CD4-positive, CD25-positive, alpha-beta regulatory T cell (primary cell): ENCODE measurements around the gene ALOX5. TPM values are rescaled to one million over a fixed set of nuclear protein-coding genes. Genes with fewer than 3 reads are reported as not detected.
A peak's percentile ranks its signal among the peaks of the same experiment; 100 is the strongest.

ENCODE experiments used
- ATAC-seq, 2 donors: fragments of 150-1000 bp; cut with Tn5 transposase; one replicate each; pipeline ENCODE4 v1.10.0; 2021; ENCODE audit warnings: low read depth in 2 of 2, moderate number of reproducible peaks in 2 of 2, moderate library complexity in 1 of 2
- DNase-seq, 3 donors: peaks; one replicate each; pipeline versions ENCODE4 v3.0.0 to v3.0.0-alpha.2; 2012 to 2022; ENCODE audit warnings: mixed read lengths in 1 of 3
- H3K27ac ChIP-seq: one replicate; pipeline ENCODE4 v1.7.0; 2013; ENCODE audit warnings: mild to moderate bottlenecking, low read length; ENCODE audit not compliant: insufficient read depth, poor library complexity, severe bottlenecking
- H3K27me3 ChIP-seq: one replicate; pipeline ENCODE4 v1.7.0; 2013; ENCODE audit warnings: low read length; ENCODE audit not compliant: control insufficient read depth, insufficient read depth
- H3K36me3 ChIP-seq: one replicate; pipeline ENCODE4 v1.7.0; 2013; ENCODE audit warnings: mild to moderate bottlenecking, low read length, moderate library complexity; ENCODE audit not compliant: control insufficient read depth, insufficient read depth
- H3K4me1 ChIP-seq: 2 replicates; pipeline ENCODE4 v1.7.0; 2013; ENCODE audit warnings: mild to moderate bottlenecking, low read length; ENCODE audit not compliant: insufficient read depth, control insufficient read depth, poor library complexity, severe bottlenecking
- H3K4me3 ChIP-seq: one replicate; pipeline ENCODE4 v1.7.0; 2013; ENCODE audit warnings: low read depth, mild to moderate bottlenecking, low read length, moderate library complexity
- H3K9me3 ChIP-seq, 2 experiments: 1 replicate in 1 of 2; 2 replicates in 1 of 2; pipeline ENCODE4 v1.7.0; 2013; ENCODE audit warnings: low read length in 2 of 2, mild to moderate bottlenecking in 1 of 2, moderate library complexity in 1 of 2; ENCODE audit not compliant: control insufficient read depth in 2 of 2
- H3K27ac Mint-ChIP-seq, 3 donors: one replicate each; pipeline ENCODE4 v1.8.0; 2020 to 2022; ENCODE audit warnings: mild to moderate bottlenecking in 3 of 3, mixed read lengths in 3 of 3, moderate library complexity in 2 of 3
- H3K27me3 Mint-ChIP-seq: one replicate; pipeline ENCODE4 v1.8.0; 2022; ENCODE audit warnings: mild to moderate bottlenecking, mixed read lengths
- H3K36me3 Mint-ChIP-seq: one replicate; pipeline ENCODE4 v1.8.0; 2020; ENCODE audit warnings: mixed read lengths
- H3K4me1 Mint-ChIP-seq, 4 donors: one replicate each; pipeline ENCODE4 v1.8.0; 2020 to 2022; ENCODE audit warnings: mixed read lengths in 4 of 4, mild to moderate bottlenecking in 1 of 4
- H3K4me3 Mint-ChIP-seq, 4 donors: one replicate each; pipeline ENCODE4 v1.8.0; 2020 to 2022; ENCODE audit warnings: mild to moderate bottlenecking in 4 of 4, mixed read lengths in 4 of 4, moderate library complexity in 3 of 4
- H3K9me3 Mint-ChIP-seq, 7 donors: one replicate each; pipeline ENCODE4 v1.8.0; 2020 to 2022; ENCODE audit warnings: mixed read lengths in 7 of 7, mild to moderate bottlenecking in 3 of 7, moderate library complexity in 2 of 7
- polyA plus RNA-seq, 4 donors: library from polyadenylated mRNA; unstranded; fragments of 300-500 nt; fragmentation: Illumina TruSeq; gene quantifications; one replicate each; pipeline ENCODE4 v1.2.3, GENCODE V29; 2021
- total RNA-seq: library from RNA; stranded (reverse); gene quantifications from one replicate; pipeline ENCODE4 v1.2.3, GENCODE V29; 2022

The ALOX5 gene
- total and polyA plus RNA-seq, 5 donors from 2014 or later = 0.16 to 1.5 (median 0.28) TPM

GRCh38 chr10:45454262-45454661 is 80.2 kb downstream of the ALOX5 start:
- Mint-ChIP-seq H3K27ac (peak overlapping the region in 2 of 3 donors; percentile 46 to 82), H3K4me3 (no peak overlapping the region), H3K9me3 (peaks cover 0 to 2% (median 0%) of the 10 kb centered on the region in 7 donors), H3K36me3 (peaks cover 38% of the 10 kb centered on the region), H3K27me3 (no peaks in the 10 kb centered on the region), H3K4me1 (peaks cover 0 to 2% (median 0%) of the 10 kb centered on the region in 4 donors)
- ATAC-seq (no peak), DNase-seq (no peak)
- H3K4me3 ChIP-seq = no peak overlapping the region
- no peaks in the 10 kb centered on the region for H3K27me3 ChIP-seq
- H3K36me3 ChIP-seq = peaks cover 27% of the 10 kb centered on the region
- H3K4me1 ChIP-seq = no peaks in the 10 kb centered on the region
- H3K27ac ChIP-seq = no peak overlapping the region
- no peaks in the 10 kb centered on the region for H3K9me3 ChIP-seq

DNA sequence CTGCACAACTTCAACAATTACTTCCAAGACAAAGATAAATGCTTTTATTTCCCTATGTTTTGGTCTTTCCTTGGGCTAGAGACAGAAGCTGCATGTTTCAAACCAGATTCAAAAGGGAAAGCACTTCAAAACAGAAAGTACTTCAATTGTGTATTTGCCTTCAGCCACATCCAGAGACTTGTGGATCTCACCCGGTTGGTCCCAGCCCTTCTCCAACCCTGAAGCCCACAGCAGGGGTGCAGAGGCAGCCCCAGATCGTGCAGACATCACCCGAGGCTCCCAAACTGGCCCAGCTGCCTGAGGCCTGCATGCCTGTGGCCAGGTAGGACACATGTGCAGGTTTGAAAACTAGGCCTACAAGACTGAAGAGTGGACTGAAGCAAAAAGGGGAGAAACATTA is 80.8 kb downstream of the ALOX5 start:
- Mint-ChIP-seq H3K4me3 (no peak overlapping the region), H3K27me3 (no peaks in the 10 kb centered on the region), H3K27ac (peak overlapping the region in 1 of 3 donors; percentile 46), H3K9me3 (peaks cover 0 to 1% (median 0%) of the 10 kb centered on the region in 7 donors), H3K36me3 (peaks cover 44% of the 10 kb centered on the region), H3K4me1 (peaks cover 0 to 2% (median 0%) of the 10 kb centered on the region in 4 donors)
- Histone ChIP-seq H3K4me3 (no peak overlapping the region), H3K36me3 (peaks cover 33% of the 10 kb centered on the region), H3K27ac (no peak overlapping the region), H3K9me3 (no peaks in the 10 kb centered on the region), H3K4me1 (no peaks in the 10 kb centered on the region), H3K27me3 (no peaks in the 10 kb centered on the region)
- DNase-seq (peak in 1 of 3 donors; percentile 14), ATAC-seq (no peak)

GRCh38 chr10:45456233-45456632 is 82.2 kb downstream of the ALOX5 start:
- Mint-ChIP-seq H3K9me3 (peaks cover 0 to 1% (median 0%) of the 10 kb centered on the region in 7 donors), H3K36me3 (peaks cover 56% of the 10 kb centered on the region), H3K27ac (no peak overlapping the region), H3K4me1 (peaks cover 0 to 6% (median 0%) of the 10 kb centered on the region in 4 donors), H3K27me3 (no peaks in the 10 kb centered on the region), H3K4me3 (no peak overlapping the region)
- ATAC-seq (no peak), DNase-seq (no peak)
- Histone ChIP-seq H3K9me3 (no peaks in the 10 kb centered on the region), H3K27ac (no peak overlapping the region), H3K4me3 (no peak overlapping the region), H3K4me1 (no peaks in the 10 kb centered on the region), H3K36me3 (peaks cover 45% of the 10 kb centered on the region), H3K27me3 (no peaks in the 10 kb centered on the region)

DNA sequence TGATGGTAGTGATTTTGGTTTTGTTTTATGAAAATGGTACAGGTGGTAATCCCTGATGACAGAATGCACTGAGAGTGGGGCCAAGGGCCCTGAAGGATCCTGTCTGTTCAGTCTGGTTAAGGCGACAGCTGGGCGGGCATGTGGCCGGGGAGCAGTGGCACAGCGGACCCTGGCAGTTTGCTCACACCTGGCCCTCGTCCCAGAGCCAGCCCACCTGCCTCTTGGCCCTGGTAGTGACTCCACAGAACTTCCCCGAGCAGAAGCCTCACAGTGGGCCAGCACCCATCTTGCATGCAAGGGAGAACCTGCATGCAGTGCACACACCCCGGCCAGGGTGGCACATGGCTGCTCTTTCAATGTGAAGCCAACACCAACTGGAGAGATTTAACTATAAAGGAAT is 82.8 kb downstream of the ALOX5 start:
- DNase-seq = no peak
- Histone ChIP-seq H3K27me3 (no peaks in the 10 kb centered on the region), H3K4me3 (no peak overlapping the region), H3K27ac (no peak overlapping the region), H3K4me1 (no peaks in the 10 kb centered on the region), H3K36me3 (peaks cover 51% of the 10 kb centered on the region), H3K9me3 (no peaks in the 10 kb centered on the region)
- ATAC-seq = no peak
- peaks cover 60% of the 10 kb centered on the region for H3K36me3 Mint-ChIP-seq
- peak overlapping the region in 1 of 3 donors; percentile 42 for H3K27ac Mint-ChIP-seq
- H3K9me3 Mint-ChIP-seq = no peaks in the 10 kb centered on the region
- H3K27me3 Mint-ChIP-seq = no peaks in the 10 kb centered on the region
- peaks cover 0 to 7% (median under 1%) of the 10 kb centered on the region in 4 donors for H3K4me1 Mint-ChIP-seq
- no peak overlapping the region for H3K4me3 Mint-ChIP-seq

- Mint-ChIP-seq H3K9me3 (no peaks in the 10 kb centered on the region), H3K4me1 (peaks cover 0 to 10% (median 3%) of the 10 kb centered on the region in 4 donors)
Measured at GRCh38 chr10:45457487-45457886, 83.5 kb downstream of the ALOX5 start.

GRCh38 chr10:45460235-45460878 is 86.3 kb downstream of the ALOX5 start:
- no peak overlapping the region for H3K27ac Mint-ChIP-seq
- peaks cover 63% of the 10 kb centered on the region for H3K36me3 Mint-ChIP-seq

More at GRCh38 chr10:45457487-45457886, 83.5 kb downstream of the ALOX5 start:
- H3K27ac Mint-ChIP-seq = peak overlapping the region in 1 of 3 donors; percentile 42
- Histone ChIP-seq H3K27ac (no peak overlapping the region), H3K9me3 (no peaks in the 10 kb centered on the region), H3K36me3 (peaks cover 51% of the 10 kb centered on the region), H3K4me3 (no peak overlapping the region), H3K4me1 (no peaks in the 10 kb centered on the region), H3K27me3 (no peaks in the 10 kb centered on the region)
- H3K36me3 Mint-ChIP-seq = peaks cover 64% of the 10 kb centered on the region
- ATAC-seq = no peak
- no peak overlapping the region for H3K4me3 Mint-ChIP-seq
- DNase-seq = no peak
- H3K27me3 Mint-ChIP-seq = no peaks in the 10 kb centered on the region

DNA sequence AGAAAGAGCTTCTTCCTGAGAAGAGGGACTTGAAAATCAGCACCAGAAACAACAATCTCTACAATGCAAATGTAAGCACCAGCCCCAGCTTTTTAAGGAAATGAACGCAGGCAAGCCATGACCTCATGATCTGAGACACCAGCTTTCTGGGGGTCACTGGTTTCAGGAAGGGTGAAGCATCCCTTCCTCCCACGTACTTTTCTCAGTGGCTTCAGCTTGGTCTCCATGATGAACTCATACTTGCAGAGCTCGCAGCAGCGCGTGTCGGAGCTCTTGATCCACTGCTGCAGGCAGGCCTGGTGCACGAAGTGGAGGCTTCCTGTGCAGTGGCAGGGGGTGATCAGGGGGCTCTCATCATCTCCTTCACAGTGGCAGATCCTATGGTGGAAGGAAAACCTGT is 87.0 kb downstream of the ALOX5 start:
- Histone ChIP-seq H3K4me1 (no peaks in the 10 kb centered on the region), H3K27me3 (no peaks in the 10 kb centered on the region), H3K27ac (no peak overlapping the region), H3K9me3 (no peaks in the 10 kb centered on the region), H3K4me3 (no peak overlapping the region), H3K36me3 (peaks cover 62% of the 10 kb centered on the region)
- Mint-ChIP-seq H3K27me3 (no peaks in the 10 kb centered on the region), H3K27ac (no peak overlapping the region), H3K36me3 (peaks cover 58% of the 10 kb centered on the region), H3K9me3 (no peaks in the 10 kb centered on the region), H3K4me1 (peaks cover 0 to 13% (median 7%) of the 10 kb centered on the region in 4 donors), H3K4me3 (no peak overlapping the region)
- DNase-seq (no peak), ATAC-seq (no peak)

More at GRCh38 chr10:45460235-45460878, 86.3 kb downstream of the ALOX5 start:
- DNase-seq = no peak
- H3K4me1 ChIP-seq = no peaks in the 10 kb centered on the region
- peaks cover 62% of the 10 kb centered on the region for H3K36me3 ChIP-seq
- H3K4me3 ChIP-seq = no peak overlapping the region
- no peak overlapping the region for H3K27ac ChIP-seq
- Mint-ChIP-seq H3K27me3 (no peaks in the 10 kb centered on the region), H3K4me1 (peaks cover 0 to 13% (median 6%) of the 10 kb centered on the region in 4 donors), H3K4me3 (no peak overlapping the region), H3K9me3 (no peaks in the 10 kb centered on the region)
- H3K27me3 ChIP-seq = no peaks in the 10 kb centered on the region
- no peak for ATAC-seq
- H3K9me3 ChIP-seq = no peaks in the 10 kb centered on the region
